ENCODE measurements around the gene HDAC9.

Gene HDAC9

GRCh38 chr7:18517646-18518045 is 22.1 kb downstream of the HDAC9 start:
- Histone ChIP-seq H3K4me1 (ENCODE audit: insufficient read depth, low read length) (no peaks in the 10 kb centered on the region), H2AFZ (ENCODE audit: low read depth, low read length) (no peak overlapping the region), H3K36me3 (ENCODE audit: insufficient read depth, low read length) (no peaks in the 10 kb centered on the region), H4K20me1 (ENCODE audit: insufficient read depth, low read length) (no peaks in the 10 kb centered on the region), H3K9me3 (ENCODE audit: insufficient read depth, low read length, severe bottlenecking) (no peaks in the 10 kb centered on the region), H3K9ac (ENCODE audit: low read depth, low read length) (no peak overlapping the region), H3K27me3 (ENCODE audit: insufficient read depth, low read length, poor library complexity) (no peaks in the 10 kb centered on the region), H3K79me2 (ENCODE audit: insufficient read depth, low read length) (no peaks in the 10 kb centered on the region), H3K4me3 (ENCODE audit: low read depth in 1 of 2, low read length in 2 of 2) (no peak overlapping the region), H3K27ac (ENCODE audit: low read length) (no peak overlapping the region), H3K4me2 (ENCODE audit: insufficient read depth, low read length) (no peak overlapping the region)
- no peak for ATAC-seq (ENCODE audit: insufficient read depth, low read depth)
- TF ChIP-seq EZH2 (IDR thresholded peaks at IDR 0.05; ENCODE audit: borderline replicate concordance, low read depth, low read length, severe bottlenecking): no peak
- no peak for TF ChIP-seq CTCF (IDR thresholded peaks at IDR 0.05; ENCODE audit: borderline replicate concordance, extremely low read depth, low read length, poor library complexity, severe bottlenecking)
- DNase-seq: no peak

- Histone ChIP-seq H3K4me3 (ENCODE audit: low read depth in 1 of 2, low read length in 2 of 2) (no peak overlapping the region), H3K4me2 (ENCODE audit: insufficient read depth, low read length) (no peak overlapping the region)
- TF ChIP-seq CTCF (IDR thresholded peaks at IDR 0.05; ENCODE audit: borderline replicate concordance, extremely low read depth, low read length, poor library complexity, severe bottlenecking) (no peak), EZH2 (IDR thresholded peaks at IDR 0.05; ENCODE audit: borderline replicate concordance, low read depth, low read length, severe bottlenecking) (no peak)
Observed at GRCh38 chr7:18518555-18518954, 23.0 kb downstream of the HDAC9 start.

GRCh38 chr7:18520450-18521235 is 25.1 kb downstream of the HDAC9 start:
- H3K9ac ChIP-seq (ENCODE audit: low read depth, low read length): no peak overlapping the region
- no peaks in the 10 kb centered on the region for H3K27me3 ChIP-seq (ENCODE audit: insufficient read depth, low read length, poor library complexity)
- H3K9me3 ChIP-seq (ENCODE audit: insufficient read depth, low read length, severe bottlenecking): no peaks in the 10 kb centered on the region
- H3K27ac ChIP-seq (ENCODE audit: low read length): no peak overlapping the region
- DNase-seq (no peak), ATAC-seq (ENCODE audit: insufficient read depth, low read depth) (no peak)
- no peaks in the 10 kb centered on the region for H3K4me1 ChIP-seq (ENCODE audit: insufficient read depth, low read length)
- no peaks in the 10 kb centered on the region for H3K36me3 ChIP-seq (ENCODE audit: insufficient read depth, low read length)
- H3K4me2 ChIP-seq (ENCODE audit: insufficient read depth, low read length): no peak overlapping the region
- no peaks in the 10 kb centered on the region for H3K79me2 ChIP-seq (ENCODE audit: insufficient read depth, low read length)
- no peak for TF ChIP-seq CTCF (IDR thresholded peaks at IDR 0.05; ENCODE audit: borderline replicate concordance, extremely low read depth, low read length, poor library complexity, severe bottlenecking)
- no peak for TF ChIP-seq EZH2 (IDR thresholded peaks at IDR 0.05; ENCODE audit: borderline replicate concordance, low read depth, low read length, severe bottlenecking)
- H4K20me1 ChIP-seq (ENCODE audit: insufficient read depth, low read length): no peaks in the 10 kb centered on the region
- no peak overlapping the region for H2AFZ ChIP-seq (ENCODE audit: low read depth, low read length)
- no peak overlapping the region for H3K4me3 ChIP-seq (ENCODE audit: low read depth in 1 of 2, low read length in 2 of 2)

More at GRCh38 chr7:18518555-18518954, 23.0 kb downstream of the HDAC9 start:
- Histone ChIP-seq H3K27ac (ENCODE audit: low read length) (no peak overlapping the region), H3K36me3 (ENCODE audit: insufficient read depth, low read length) (no peaks in the 10 kb centered on the region), H3K27me3 (ENCODE audit: insufficient read depth, low read length, poor library complexity) (no peaks in the 10 kb centered on the region), H3K79me2 (ENCODE audit: insufficient read depth, low read length) (no peaks in the 10 kb centered on the region), H2AFZ (ENCODE audit: low read depth, low read length) (no peak overlapping the region), H4K20me1 (ENCODE audit: insufficient read depth, low read length) (no peaks in the 10 kb centered on the region), H3K9me3 (ENCODE audit: insufficient read depth, low read length, severe bottlenecking) (no peaks in the 10 kb centered on the region), H3K9ac (ENCODE audit: low read depth, low read length) (no peak overlapping the region), H3K4me1 (ENCODE audit: insufficient read depth, low read length) (no peaks in the 10 kb centered on the region)
- no peak for ATAC-seq (ENCODE audit: insufficient read depth, low read depth)
- DNase-seq: no peak

Data from DND-41 (cell line).